HG03442 (cell line): ENCODE data around the gene TMEM107.

ENCODE experiments used
- ATAC-seq: cut with Tn5 transposase; IDR thresholded peaks from one replicate; pipeline ENCODE4 v1.9.1; 2021; ENCODE audit warnings: mild to moderate bottlenecking, moderate library complexity; ENCODE audit not compliant: unreplicated experiment

TMEM107 gene

DNA sequence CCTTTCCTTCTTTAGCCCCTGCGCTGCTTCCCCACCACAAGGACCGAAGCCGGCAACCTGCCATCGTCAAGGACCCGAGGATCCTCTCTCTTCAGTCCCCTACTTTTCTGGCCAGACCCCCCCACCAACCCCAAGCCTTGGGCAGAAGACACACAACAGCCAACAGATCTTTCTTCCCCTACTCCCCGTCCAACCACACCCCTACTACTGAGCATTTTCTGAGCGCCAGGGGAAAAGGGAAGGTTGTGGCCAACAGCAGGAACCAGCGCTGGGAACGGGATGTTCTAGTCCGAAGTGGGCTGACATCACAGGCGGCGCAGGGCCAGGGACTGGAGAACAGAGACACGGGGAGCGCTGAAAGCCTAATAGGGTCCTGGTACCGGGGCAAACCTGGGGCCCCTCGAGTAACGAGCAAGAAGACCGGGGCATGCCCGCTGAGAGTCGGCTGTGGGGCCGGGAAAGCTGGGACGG is 24.5 kb downstream of the TMEM107 start:
- no peak for ATAC-seq

DNA sequence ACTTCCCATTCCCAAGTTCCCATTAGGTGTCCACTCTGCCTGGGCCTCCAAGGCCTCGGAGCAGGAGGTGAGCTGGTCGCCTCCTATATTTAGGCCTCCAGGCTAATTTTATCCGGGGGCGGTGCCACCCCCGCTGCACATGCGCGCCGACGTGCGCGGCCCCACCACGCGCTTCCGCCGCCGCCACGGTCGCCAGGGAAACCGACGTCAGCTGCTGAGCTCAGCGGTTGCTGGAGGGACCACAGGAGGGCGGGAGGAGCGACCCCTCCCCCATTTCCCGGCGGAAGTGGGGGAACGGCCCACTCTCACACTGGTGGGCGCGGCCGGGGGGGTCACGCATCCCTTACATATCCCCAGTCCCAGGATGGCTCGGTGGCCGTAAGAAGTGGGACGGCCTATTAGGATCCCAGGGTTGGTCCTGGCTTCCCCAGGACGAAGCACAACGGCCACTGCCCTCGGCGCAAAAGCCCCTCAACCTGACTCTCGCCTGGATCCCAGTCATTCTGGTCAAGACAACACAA is 25.0 kb downstream of the TMEM107 start:
- ATAC-seq: no peak

- ATAC-seq: no peak
These were observed 25.7 kb downstream of the TMEM107 start for GRCh38 chr17:8150194-8151119.

- no peak for ATAC-seq
These were observed 26.6 kb downstream of the TMEM107 start for GRCh38 chr17:8149419-8150193.

GRCh38 chr17:8148560-8148959 is 27.6 kb downstream of the TMEM107 start:
- no peak for ATAC-seq

DNA sequence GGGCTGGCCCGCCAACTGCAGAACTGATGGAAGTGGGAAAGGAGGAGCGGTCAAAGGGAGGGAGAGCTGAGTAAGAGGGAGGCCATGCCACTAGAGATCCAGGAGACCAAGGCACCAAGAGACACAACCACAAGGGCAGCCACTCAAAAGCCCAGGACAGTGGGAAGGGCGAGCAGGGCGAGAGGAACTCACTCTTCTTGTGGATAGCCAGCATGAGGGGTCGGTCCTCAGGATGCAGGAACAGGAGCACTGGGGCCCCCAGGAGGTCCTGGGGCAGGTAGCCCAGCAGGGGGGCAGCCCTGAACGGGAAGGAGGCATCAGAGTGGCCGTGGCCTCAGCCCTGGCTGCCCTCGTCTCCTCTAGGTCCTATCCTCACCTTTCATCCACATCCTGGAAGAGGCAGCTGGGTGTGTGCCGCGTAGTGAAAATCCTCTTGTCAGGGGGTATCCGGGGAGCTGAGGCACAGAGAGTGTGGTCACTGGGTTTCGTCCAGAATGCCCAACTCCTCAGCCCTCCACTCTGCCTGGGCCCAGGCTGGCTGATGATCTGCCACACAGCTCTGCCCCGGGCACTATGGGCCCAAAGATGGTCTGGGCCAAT is 28.3 kb downstream of the TMEM107 start:
- no peak for ATAC-seq

- no peak for ATAC-seq
These were observed 28.9 kb downstream of the TMEM107 start for GRCh38 chr17:8147141-8147804.

- ATAC-seq: no peak
These were observed 29.6 kb downstream of the TMEM107 start for GRCh38 chr17:8146381-8147140.

- ATAC-seq: no peak
These were observed 30.4 kb downstream of the TMEM107 start for GRCh38 chr17:8145811-8146210.

DNA sequence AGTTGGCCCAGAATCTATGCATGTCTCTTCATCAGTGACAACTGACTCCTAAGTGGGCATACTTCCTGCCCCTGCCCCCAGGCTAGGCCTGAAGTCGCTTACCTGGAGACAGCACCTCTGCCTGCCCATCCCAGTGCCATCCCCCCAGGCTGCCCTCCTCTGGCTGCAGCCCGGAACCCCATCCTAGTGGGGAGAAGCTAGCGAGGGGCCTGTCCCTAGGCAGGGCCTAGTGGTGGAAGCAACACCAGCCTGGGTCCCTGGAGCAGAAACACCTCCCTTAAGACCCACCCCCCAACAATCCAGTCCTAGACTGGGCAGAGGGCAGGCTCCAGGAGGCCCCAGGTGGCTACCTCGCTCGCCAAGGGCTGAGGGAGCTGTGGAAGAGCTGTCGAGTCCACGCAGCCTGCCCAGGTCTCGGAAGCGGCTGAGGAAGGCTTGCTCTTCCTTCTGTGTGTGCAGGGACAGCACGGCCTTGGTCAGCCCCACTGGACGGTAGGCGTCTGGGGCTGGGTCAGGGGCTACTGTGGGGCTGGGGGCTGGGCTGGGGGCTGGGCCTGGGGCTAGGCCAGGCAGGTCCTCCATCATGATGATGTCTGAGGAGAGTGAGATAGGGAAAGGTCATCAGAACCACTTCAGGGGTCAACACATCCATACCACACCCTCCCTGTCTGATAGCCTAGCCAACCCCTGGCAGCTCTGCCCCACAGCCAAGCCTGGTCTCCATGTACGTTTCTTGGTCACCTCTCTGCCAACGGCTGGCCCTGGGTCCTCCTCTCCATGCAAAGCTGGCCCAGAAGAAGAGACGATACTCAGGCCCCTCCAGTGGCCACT is 31.6 kb downstream of the TMEM107 start:
- ATAC-seq: no peak

- ATAC-seq: no peak
These were observed 32.4 kb downstream of the TMEM107 start for GRCh38 chr17:8143581-8144400.

DNA sequence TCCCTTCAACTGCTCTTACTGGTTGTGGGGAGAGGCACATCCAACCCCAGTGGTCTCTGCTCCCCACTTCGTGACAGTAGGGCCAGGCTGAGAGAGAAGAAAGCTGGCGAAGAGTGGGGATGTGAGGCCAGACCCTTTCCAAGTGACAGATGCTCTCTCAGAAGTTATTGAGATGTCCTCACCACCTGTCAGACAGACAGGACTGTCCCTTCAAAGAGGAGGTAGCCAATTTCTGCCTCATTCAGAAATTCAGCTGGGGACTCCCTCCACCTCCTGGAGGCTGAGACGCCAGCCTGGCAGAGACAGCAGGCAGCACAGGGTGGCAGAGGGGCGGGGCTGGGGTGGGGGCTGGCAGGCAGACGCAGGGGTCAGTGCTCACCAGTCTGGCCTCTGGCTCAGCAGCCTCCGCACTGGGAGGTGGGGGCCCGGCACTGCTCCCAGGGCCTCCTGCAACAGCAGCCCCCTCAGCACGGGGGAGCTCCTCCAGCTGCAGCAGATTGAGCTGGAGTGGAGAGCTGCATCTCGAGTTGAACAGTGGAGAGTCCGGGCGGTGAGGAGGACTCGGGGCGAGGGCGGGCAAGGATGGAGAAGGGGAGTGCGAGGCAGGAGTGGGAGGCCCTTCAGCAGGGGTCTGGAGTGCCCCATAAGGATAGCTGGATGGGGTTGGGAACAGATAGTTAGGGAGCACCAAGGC is 33.1 kb downstream of the TMEM107 start:
- no peak for ATAC-seq

- no peak for ATAC-seq
These were observed 33.9 kb downstream of the TMEM107 start for GRCh38 chr17:8142158-8142886.

DNA sequence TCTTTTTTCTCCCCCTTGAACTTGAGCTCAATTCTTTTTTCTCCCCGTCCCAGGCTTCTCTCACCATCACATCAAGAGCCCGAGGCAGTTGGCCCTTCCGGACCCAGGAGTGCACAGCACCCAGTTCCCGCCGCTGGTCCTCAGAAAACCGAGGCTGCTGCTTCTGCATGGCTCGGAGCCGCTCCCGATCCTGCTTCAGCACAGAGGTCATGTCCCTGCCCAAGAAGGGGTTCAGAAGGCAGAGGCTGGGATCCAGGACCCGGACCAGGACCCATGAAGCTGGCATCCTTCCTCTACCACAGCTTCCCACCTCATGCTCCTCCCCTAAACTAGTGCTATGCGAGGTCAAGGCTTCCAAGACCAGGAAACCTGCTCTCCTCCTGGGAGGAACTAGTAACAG is 34.4 kb downstream of the TMEM107 start:
- no peak for ATAC-seq

DNA sequence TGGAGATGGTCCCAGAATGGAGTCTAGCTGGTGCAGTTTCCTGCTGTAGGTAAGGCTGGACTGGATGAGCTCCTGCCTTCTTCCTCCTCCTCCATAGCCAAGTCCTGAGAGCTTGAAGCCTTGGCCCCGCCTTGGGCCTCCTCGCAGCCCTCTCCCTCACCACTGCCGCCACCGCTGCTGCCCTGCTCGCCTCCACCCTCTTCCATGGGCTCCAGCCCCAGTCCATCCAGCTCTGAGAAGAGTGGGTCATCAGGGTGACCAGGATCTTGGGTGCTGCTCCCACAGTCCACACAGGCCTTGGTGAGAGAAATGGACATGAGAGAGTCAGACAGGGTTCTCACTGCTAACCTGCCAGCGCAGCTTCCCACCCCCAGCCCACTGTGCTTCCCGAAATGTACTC is 35.1 kb downstream of the TMEM107 start:
- ATAC-seq: no peak

DNA sequence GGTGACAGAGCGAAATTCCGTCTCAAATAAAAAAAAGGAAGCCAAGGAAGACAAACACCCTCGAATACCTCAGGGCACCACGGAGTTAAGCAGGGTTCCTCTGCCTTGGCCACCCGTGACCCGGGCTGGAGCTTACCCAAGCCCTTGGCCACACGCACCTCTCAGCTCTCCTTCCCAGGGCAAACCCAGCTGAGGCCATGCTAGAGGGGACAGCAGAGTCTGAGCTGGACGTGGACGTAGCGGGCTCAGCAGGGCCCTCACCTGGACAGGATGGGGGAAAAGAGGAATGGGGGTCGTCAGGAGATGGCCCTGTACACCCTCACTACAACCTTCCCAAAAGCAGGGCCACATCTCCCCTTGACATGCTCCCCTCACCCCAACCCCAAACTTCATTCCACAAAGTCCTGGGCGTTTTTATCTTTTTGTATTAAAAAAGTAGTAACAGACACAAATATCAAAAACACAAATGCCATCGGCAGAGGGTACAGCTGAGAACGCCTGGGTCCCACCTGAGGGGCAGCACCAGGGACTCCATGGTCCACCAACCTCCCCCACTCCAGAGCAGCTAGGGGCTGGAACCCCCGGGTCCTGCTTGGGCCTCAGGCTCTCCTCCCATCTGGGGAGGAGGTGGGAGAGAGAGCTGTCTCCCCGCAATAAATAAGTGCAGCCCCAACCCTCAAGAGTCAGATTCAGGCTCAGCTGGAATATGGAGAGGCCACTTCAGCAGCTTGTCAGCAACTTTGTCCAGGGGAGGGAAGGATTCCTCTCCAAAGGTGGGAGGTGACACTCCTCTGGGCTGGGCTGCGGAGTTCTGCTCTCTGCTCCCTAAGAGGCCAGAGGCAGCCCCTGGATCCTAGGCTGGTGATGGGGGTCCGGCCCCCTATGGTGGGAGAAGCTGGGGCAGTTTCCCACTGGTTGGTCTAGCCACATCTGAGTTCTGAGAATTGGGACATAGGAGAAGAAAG is 35.8 kb downstream of the TMEM107 start:
- no peak for ATAC-seq
